Suprapubic skin (tissue), 4 donors: Measurements from ENCODE around the gene SLC22A2.

Source experiments
- EP300 ChIP-seq: sonication (generic); formaldehyde crosslinking; IDR thresholded peaks from one replicate; pipeline ENCODE4 v1.6.1; 2017; ENCODE audit warnings: antibody characterized with exemption
- POLR2A ChIP-seq, 2 donors: fragments of 450-650 bp; IDR thresholded peaks; one replicate each; pipeline ENCODE4 v1.6.1; 2017; ENCODE audit warnings: antibody characterized with exemption in 2 of 2, mild to moderate bottlenecking in 2 of 2, moderate library complexity in 2 of 2
- POLR2AphosphoS5 ChIP-seq, 3 donors: sonication (generic); formaldehyde crosslinking; IDR thresholded peaks; one replicate each; pipeline ENCODE4 v1.6.1; 2017; ENCODE audit warnings: antibody characterized with exemption in 3 of 3
- TF ChIP-seq, protein P1 (sequence below), 2 donors: fragments of 200-600 bp in 1 of 2; fragments of 450-650 bp in 1 of 2; sonication (generic) in 1 of 2; IDR thresholded peaks; one replicate each; pipeline ENCODE4 v1.5.1; 2016 to 2019; ENCODE audit warnings: antibody characterized with exemption in 2 of 2, mild to moderate bottlenecking in 1 of 2, moderate library complexity in 1 of 2

DNA sequence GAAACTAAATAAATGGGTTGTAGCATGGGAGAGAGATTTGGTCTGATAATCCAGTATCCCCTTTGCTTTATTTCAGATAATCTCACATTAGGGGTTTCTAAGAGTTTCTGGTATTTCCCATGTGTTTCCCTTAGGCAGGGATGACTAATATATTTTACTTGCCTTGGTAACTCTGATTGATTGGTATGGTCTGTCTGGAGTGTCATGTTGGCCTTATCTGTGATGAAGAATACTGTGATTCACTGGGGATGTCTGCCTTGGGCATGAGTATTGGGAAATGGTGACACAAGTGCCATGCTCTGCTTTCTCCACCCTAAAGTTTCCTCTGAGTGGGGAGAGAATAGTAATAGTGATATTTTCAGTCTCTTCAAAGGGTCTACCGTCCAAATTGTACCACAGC is 10.1 kb downstream of the SLC22A2 start:
- TF ChIP-seq, protein P1, sequence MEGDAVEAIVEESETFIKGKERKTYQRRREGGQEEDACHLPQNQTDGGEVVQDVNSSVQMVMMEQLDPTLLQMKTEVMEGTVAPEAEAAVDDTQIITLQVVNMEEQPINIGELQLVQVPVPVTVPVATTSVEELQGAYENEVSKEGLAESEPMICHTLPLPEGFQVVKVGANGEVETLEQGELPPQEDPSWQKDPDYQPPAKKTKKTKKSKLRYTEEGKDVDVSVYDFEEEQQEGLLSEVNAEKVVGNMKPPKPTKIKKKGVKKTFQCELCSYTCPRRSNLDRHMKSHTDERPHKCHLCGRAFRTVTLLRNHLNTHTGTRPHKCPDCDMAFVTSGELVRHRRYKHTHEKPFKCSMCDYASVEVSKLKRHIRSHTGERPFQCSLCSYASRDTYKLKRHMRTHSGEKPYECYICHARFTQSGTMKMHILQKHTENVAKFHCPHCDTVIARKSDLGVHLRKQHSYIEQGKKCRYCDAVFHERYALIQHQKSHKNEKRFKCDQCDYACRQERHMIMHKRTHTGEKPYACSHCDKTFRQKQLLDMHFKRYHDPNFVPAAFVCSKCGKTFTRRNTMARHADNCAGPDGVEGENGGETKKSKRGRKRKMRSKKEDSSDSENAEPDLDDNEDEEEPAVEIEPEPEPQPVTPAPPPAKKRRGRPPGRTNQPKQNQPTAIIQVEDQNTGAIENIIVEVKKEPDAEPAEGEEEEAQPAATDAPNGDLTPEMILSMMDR (IDR thresholded peaks at IDR 0.05) = no peak
- TF ChIP-seq POLR2AphosphoS5 (IDR thresholded peaks at IDR 0.05) (no peak), POLR2A (IDR thresholded peaks at IDR 0.05) (no peak), EP300 (no peak)
